H1 (cell line): Measurements from ENCODE around the gene ST14.

Experiments used
- CTCF ChIP-seq, 3 experiments: IDR thresholded peaks; 1 replicate in 2 of 3; 2 replicates in 1 of 3; pipeline versions ENCODE4 v1.5.1 to v1.6.1; 2011; ENCODE audit warnings: low read length in 3 of 3, mild to moderate bottlenecking in 3 of 3, inconsistent platforms in 2 of 3, low read depth in 1 of 3, moderate library complexity in 1 of 3; ENCODE audit not compliant: insufficient read depth in 1 of 3; ENCODE audit errors: control extremely low read depth in 1 of 3
- EZH2 ChIP-seq: fragments of 200-600 bp; sonication (generic); IDR thresholded peaks from 2 replicates; pipeline ENCODE4 v1.7.1; 2012; ENCODE audit warnings: low read depth, mild to moderate bottlenecking, moderate library complexity, low read length, inconsistent platforms; ENCODE audit not compliant: severe bottlenecking
- RNF2 ChIP-seq: fragments of 200-900, 300-1000 bp; sonication (generic); IDR thresholded peaks from 2 replicates; pipeline ENCODE4 v1.7.1; 2016; ENCODE audit warnings: borderline replicate concordance, low read depth, mild to moderate bottlenecking, antibody characterized with exemption, low read length; ENCODE audit not compliant: poor library complexity, severe bottlenecking; ENCODE audit errors: missing control alignments
- SIN3A ChIP-seq, 2 experiments: IDR thresholded peaks in 1 of 2; conservative IDR thresholded peaks in 1 of 2; 2 replicates each; pipeline ENCODE4 v1.6.1; 2011 to 2012; ENCODE audit warnings: low read length in 2 of 2, improper control_type of control experiment in 1 of 2, low read depth in 1 of 2, mild to moderate bottlenecking in 1 of 2
- TAF1 ChIP-seq: IDR thresholded peaks from 2 replicates; pipeline ENCODE4 v1.6.1; 2011; ENCODE audit warnings: mild to moderate bottlenecking, low read depth, low read length
- TAF7 ChIP-seq: optimal IDR thresholded peaks from 2 replicates; pipeline ENCODE3; 2011; ENCODE audit warnings: low read depth, mild to moderate bottlenecking, inconsistent platforms, low read length, moderate library complexity, borderline replicate concordance

- no peak for TF ChIP-seq RNF2
- TF ChIP-seq EZH2, result no peak
- TF ChIP-seq TAF7, result no peak
- TF ChIP-seq SIN3A (conservative IDR thresholded peaks at IDR 0.05 in 1 of 2, IDR thresholded peaks at IDR 0.05 in 1 of 2; ENCODE audit: low read depth in 1 of 2, low read length in 2 of 2), result no peak
- no peak for TF ChIP-seq TAF1
- TF ChIP-seq CTCF (IDR thresholded peaks at IDR 0.05; ENCODE audit: control extremely low read depth in 1 of 3, insufficient read depth in 1 of 3, low read depth in 1 of 3, low read length in 3 of 3), result no peak
These were observed 54.3 kb downstream of the ST14 start for GRCh38 chr11:130213979-130214281.
